Mononuclear cell (primary cell): ENCODE data around the gene RNF212. TPM values are rescaled to one million over a fixed set of nuclear protein-coding genes. Genes with fewer than 3 reads are reported as not detected.

Experiments
- H3K27me3 ChIP-seq: 2 replicates; pipeline ENCODE4 v1.6.0; 2011; ENCODE audit warnings: low read length, control low read depth; ENCODE audit not compliant: insufficient read depth
- H3K4me1 ChIP-seq: 2 replicates; pipeline ENCODE4 v1.5.1; 2011; ENCODE audit warnings: mild to moderate bottlenecking, low read length, control low read depth; ENCODE audit not compliant: insufficient read depth
- H3K4me3 ChIP-seq: 2 replicates; pipeline ENCODE4 v1.5.1; 2011; ENCODE audit warnings: mild to moderate bottlenecking, low read length, moderate library complexity
- H3K9me3 ChIP-seq: 2 replicates; pipeline ENCODE4 v1.5.1; 2011; ENCODE audit warnings: low read depth, mild to moderate bottlenecking, control low read depth, low read length
- total RNA-seq: library from RNA; depleted of rRNA; stranded (reverse); fragments of >200 nt; gene quantifications from one replicate; pipeline ENCODE4 v1.2.3, GENCODE V29; 2012

RNF212 gene
- total RNA-seq, 1 donor = 3.1 TPM

GRCh38 chr4:1044469-1045192, 68.7 kb downstream of the RNF212 start:
- H3K9me3 ChIP-seq = no peaks in the 10 kb centered on the region
- no peak overlapping the region for H3K4me3 ChIP-seq
- peaks cover 3% of the 10 kb centered on the region for H3K27me3 ChIP-seq
- peaks cover 9% of the 10 kb centered on the region for H3K4me1 ChIP-seq

- Histone ChIP-seq H3K9me3 (no peaks in the 10 kb centered on the region), H3K27me3 (peaks cover 3% of the 10 kb centered on the region), H3K4me1 (peaks cover 9% of the 10 kb centered on the region), H3K4me3 (no peak overlapping the region)
These were observed 69.5 kb downstream of the RNF212 start for GRCh38 chr4:1043651-1044468.

- Histone ChIP-seq H3K4me1 (peaks cover 9% of the 10 kb centered on the region), H3K4me3 (no peak overlapping the region), H3K27me3 (peaks cover 3% of the 10 kb centered on the region), H3K9me3 (no peaks in the 10 kb centered on the region)
These were observed 70.2 kb downstream of the RNF212 start for GRCh38 chr4:1043162-1043561.

GRCh38 chr4:1042352-1043055, 70.9 kb downstream of the RNF212 start:
- Histone ChIP-seq H3K27me3 (peaks cover 3% of the 10 kb centered on the region), H3K4me3 (no peak overlapping the region), H3K9me3 (no peaks in the 10 kb centered on the region)

GRCh38 chr4:1041936-1042330, 71.4 kb downstream of the RNF212 start:
- H3K27me3 ChIP-seq = peaks cover 3% of the 10 kb centered on the region
- no peaks in the 10 kb centered on the region for H3K9me3 ChIP-seq
- no peak overlapping the region for H3K4me3 ChIP-seq
- peaks cover 9% of the 10 kb centered on the region for H3K4me1 ChIP-seq

More at GRCh38 chr4:1042352-1043055, 70.9 kb downstream of the RNF212 start:
- H3K4me1 ChIP-seq = peaks cover 9% of the 10 kb centered on the region

- Histone ChIP-seq H3K27me3 (peaks cover 3% of the 10 kb centered on the region), H3K4me1 (peaks cover 9% of the 10 kb centered on the region), H3K9me3 (no peaks in the 10 kb centered on the region), H3K4me3 (no peak overlapping the region)
These were observed 72.0 kb downstream of the RNF212 start for GRCh38 chr4:1041147-1041935.

- Histone ChIP-seq H3K4me1 (peaks cover 9% of the 10 kb centered on the region), H3K4me3 (no peak overlapping the region), H3K27me3 (peaks cover 3% of the 10 kb centered on the region), H3K9me3 (no peaks in the 10 kb centered on the region)
These were observed 72.8 kb downstream of the RNF212 start for GRCh38 chr4:1040344-1041146.

GRCh38 chr4:1039493-1040343, 73.6 kb downstream of the RNF212 start:
- Histone ChIP-seq H3K9me3 (no peaks in the 10 kb centered on the region), H3K4me3 (no peak overlapping the region), H3K27me3 (peaks cover 3% of the 10 kb centered on the region), H3K4me1 (peaks cover 9% of the 10 kb centered on the region)

- H3K27me3 ChIP-seq = no peaks in the 10 kb centered on the region
- H3K4me1 ChIP-seq = peaks cover 6% of the 10 kb centered on the region
- no peak overlapping the region for H3K4me3 ChIP-seq
- H3K9me3 ChIP-seq = no peaks in the 10 kb centered on the region
These were observed 74.3 kb downstream of the RNF212 start for GRCh38 chr4:1038948-1039492.

- H3K4me1 ChIP-seq = no peaks in the 10 kb centered on the region
- no peaks in the 10 kb centered on the region for H3K9me3 ChIP-seq
- no peak overlapping the region for H3K4me3 ChIP-seq
- H3K27me3 ChIP-seq = no peaks in the 10 kb centered on the region
These were observed 76.2 kb downstream of the RNF212 start for GRCh38 chr4:1036976-1037810.

GRCh38 chr4:1036095-1036494, 77.3 kb downstream of the RNF212 start:
- Histone ChIP-seq H3K4me3 (no peak overlapping the region), H3K4me1 (no peaks in the 10 kb centered on the region), H3K27me3 (no peaks in the 10 kb centered on the region), H3K9me3 (no peaks in the 10 kb centered on the region)

- Histone ChIP-seq H3K9me3 (no peaks in the 10 kb centered on the region), H3K27me3 (no peaks in the 10 kb centered on the region), H3K4me3 (no peak overlapping the region), H3K4me1 (no peaks in the 10 kb centered on the region)
These were observed 77.9 kb downstream of the RNF212 start for GRCh38 chr4:1035510-1035909.
